Dermis blood vessel endothelial cell (primary cell): Measurements from ENCODE around the gene ARID3B. TPM values are rescaled to one million over a fixed set of nuclear protein-coding genes. Genes with fewer than 3 reads are reported as not detected.
"Not testable (repeated sequence)": the region's sequence is repeated elsewhere in the genome, so short reads cannot be mapped to it uniquely, and the experiment has no call there.

Experiments
- DNase-seq: peaks from one replicate; pipeline ENCODE4 v3.0.0; 2010
- total RNA-seq: library from RNA; depleted of rRNA; stranded (reverse); fragments of >200 nt; gene quantifications from 2 replicates; pipeline ENCODE4 v1.2.3, GENCODE V29; 2014

Gene ARID3B
- total RNA-seq, 1 donor from 2014 or later = 4.6 TPM

GRCh38 chr15:74573987-74574386 lies 33.0 kb downstream of the ARID3B start:
- DNase-seq = peak; percentile 83

DNA sequence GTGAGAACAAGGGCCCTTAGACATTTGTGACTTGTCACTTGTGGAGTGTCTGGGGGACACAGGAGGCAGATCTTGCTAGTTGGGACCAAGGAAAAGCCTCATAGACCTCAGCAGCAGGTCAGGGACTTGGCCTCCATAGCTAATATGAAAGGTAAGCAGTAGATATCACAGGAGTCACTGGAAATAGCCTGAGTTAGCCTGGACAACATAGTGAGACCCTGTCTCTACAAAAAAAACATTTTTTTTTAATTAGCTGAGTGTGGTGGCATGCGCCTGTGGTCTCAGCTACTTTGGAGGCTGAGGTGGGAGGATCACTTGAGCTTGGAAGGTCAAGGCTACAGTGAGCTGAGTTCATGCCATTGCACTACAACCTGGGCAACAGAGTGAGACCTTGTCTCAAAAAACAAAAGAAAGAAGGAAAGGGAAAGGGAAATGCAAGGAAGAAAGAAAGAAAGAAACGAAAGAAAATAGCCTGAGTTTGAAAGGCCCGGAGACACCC lies 37.5 kb downstream of the ARID3B start:
- DNase-seq = no peak

DNA sequence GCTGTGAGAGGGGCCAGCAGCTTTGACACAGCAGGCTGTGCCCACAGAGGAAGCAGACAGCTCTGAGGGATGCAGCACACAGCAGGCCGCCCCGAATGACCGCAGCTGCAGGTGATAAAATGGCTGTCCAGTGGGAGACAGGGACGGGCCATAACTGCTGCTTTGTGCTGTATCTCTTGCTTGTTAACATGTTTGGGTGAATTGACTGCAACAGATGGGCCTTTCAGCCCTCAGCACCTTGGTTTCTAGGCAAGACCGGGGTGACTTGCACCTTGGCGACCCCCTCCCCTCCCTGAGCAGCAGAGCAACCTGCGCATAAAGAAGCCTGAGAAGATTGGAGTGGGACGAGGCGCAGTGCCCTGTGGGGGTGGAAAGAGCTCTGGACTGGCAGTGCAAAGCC lies 38.0 kb downstream of the ARID3B start:
- no peak for DNase-seq

DNA sequence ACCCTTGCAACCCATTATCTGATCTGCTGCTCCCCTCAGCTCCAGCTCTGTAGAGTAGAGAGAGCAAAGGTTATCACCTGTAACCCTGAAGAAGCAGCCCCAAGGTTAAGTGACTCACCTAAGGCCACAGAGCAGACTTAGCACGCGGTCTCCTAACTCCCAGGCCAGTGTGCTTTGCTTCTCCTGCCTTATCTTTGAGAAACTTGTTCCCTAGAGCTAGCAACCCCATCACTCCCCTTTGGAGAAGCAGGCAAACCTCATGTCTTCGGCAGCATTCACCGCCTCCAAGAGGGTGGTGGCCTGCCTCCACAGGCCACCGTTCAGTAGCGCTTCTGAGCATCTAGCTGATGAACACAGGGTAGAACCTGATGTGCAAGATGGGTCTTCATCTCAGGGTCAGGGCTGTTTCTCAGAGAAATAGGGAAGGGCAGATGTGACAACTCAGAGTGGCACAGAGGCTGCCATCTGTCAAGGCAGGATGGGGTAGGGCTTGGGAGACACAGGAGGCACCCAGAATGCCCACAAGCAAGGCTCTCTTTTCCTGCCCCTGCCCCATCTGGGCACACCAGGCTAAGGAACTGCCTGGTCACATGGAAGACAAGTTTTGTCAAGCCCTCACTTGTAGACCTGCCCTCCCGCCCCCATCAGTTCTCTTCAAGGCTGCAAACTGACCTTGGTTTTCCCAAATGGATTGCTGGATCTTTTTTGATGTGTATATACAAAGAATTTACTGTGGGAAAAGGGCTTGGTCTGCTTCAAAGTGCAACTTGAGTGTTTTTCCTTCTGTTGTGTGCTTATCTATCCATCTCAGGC lies 39.7 kb downstream of the ARID3B start:
- DNase-seq = no peak

- DNase-seq = no peak
These were observed 43.2 kb downstream of the ARID3B start for GRCh38 chr15:74584204-74584603.

- no peak for DNase-seq
These were observed 43.8 kb downstream of the ARID3B start for GRCh38 chr15:74584779-74585178.

DNA sequence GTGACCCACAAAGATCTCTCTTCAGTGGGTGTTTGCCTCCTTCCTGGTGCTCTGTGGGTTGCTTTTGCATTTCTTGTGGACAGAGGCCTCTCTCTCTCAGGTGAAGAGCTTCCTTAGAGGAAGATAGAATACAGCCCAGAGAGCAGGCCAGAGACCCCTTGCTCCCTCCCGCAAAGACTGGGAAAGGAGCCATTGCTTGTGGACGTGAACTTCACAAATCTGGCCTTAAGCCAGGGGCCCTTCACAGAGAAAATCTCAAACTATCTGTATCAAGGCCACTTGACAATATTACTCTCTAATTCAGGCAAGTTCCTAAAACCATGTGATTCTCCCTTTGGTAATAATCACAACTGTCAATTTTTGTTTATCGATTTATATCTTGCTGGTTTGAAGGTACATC lies 44.2 kb downstream of the ARID3B start:
- DNase-seq = no peak

DNA sequence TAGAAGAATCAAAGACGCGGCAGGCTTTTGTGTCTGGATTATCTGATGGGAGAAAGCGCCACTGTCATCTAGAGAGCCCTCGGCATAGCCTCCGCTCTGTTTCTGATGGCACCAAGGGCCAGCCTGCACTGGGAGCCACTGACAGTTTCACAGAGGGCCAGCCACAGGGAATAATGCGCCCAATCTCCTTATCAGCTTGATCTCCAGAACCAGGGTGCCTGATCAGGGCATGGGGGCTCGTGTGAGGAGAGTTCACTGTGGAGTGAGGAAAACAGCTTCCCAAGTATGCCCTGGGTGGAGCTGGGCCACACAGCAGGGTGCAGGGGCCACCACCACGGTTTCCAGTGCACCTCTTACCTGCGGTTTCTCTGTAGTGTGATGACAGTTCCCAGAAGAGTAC lies 44.8 kb downstream of the ARID3B start:
- no peak for DNase-seq

- DNase-seq = peak; percentile 49
These were observed 48.8 kb downstream of the ARID3B start for GRCh38 chr15:74589826-74590225.

- no peak for DNase-seq
These were observed 51.2 kb downstream of the ARID3B start for GRCh38 chr15:74592222-74592621.

DNA sequence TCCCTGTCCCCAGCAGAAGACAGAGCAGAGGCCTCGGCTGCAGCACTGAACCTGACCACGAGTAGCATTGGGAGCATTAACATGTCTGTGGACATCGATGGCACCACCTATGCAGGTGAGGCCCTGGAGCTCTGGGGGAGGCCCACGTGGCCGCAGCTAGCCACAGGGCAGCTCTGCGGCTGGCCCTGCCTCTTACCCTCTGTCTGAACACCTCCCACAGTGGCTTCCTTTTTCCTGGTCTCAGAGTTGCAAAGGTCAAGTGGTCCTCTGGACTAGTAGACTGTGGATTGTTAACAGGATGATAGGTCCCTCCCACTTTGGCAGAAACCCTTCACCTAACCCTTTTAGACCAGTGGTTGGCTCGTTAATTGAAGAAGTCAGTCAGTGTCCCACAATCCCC lies 52.1 kb downstream of the ARID3B start:
- DNase-seq = no peak

DNA sequence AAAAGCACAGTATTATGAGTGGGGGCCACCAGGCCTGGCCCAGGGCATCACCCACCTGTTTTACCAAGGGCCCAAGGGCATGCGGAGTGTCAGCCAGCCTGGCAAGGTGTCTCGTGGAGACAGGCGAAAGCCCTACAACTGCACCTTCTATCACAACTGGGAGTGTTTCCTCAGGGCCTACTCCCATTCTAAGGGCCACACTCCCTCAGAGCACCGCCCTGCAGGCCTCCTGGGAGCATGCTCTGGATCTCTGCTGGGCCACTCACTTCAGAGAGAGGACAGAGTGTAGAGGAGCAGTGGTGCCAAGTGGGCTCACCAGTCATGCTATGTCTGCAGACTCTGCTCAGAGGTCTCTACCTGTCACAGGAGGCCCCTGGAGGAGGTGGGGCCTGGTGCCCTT lies 53.4 kb downstream of the ARID3B start:
- no peak for DNase-seq

DNA sequence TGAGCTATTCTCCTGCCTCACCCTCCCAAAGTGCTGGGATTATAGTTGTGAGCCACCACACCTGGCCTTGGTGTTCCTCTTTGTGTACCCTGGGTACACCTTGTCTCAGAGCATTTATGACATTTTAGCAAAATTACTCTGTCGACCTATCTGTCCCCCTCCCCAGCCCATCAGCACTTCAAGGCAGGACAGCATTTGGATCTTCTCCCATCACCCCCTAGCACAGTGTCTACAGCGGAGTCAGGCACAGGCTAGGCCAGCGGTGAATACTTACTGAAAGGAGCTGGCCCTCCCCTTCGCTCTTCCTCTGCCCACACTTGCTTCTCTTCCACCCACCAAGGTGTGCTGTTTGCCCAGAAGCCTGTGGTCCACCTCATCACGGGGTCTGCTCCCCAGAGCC lies 54.3 kb downstream of the ARID3B start:
- DNase-seq = no peak

DNA sequence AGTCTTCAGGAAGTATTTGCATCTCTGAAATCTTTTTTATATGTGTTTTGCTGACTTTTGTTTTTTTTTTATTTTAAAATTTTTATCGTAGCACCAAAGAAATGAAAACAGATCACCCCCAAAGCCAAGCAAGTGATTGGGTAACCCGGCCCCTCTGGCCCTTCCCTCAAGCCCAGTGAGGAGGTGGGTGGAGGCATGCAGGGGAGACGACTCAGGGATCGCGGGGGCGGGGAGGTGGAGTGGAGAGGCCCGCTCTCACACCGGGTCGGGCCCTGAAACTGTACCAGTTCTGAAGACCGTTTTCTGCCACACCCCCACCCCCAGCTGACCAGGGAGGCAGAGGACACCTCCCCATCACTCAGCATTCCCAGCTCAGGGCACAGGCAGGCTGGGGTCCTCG lies 55.7 kb downstream of the ARID3B start:
- DNase-seq = not testable (repeated sequence)

DNA sequence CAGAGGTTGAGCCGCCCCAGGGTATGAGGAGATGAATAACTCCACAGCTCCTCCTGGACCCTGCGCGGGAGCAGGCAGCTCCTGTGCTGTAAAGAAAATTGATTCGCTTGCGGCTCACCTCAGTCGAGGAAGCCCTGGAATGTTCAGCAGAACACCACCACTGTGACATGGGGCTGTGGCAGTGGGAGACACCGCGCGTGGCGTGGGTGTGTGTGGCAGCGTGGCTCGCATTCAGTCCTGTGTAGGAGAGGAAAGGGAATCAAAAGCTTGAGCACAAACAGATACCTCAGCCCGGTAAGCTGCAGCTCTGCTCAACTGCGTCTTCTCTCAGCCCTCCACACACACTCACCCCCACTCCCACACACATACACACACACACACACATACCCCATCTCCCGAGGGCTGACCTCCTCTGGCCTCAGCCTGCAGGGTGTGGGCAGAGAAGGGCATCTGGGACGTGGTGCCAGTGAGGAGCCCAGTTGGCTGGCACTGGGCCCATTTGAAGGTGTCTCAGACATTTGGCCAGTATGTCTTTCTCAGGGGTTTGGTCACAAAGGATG lies 56.2 kb downstream of the ARID3B start:
- DNase-seq = not testable (repeated sequence)

- DNase-seq = peak; percentile 94
These were observed 57.3 kb downstream of the ARID3B start for GRCh38 chr15:74598126-74598842.

GRCh38 chr15:74599156-74599555 lies 58.1 kb downstream of the ARID3B start:
- DNase-seq = no peak

DNA sequence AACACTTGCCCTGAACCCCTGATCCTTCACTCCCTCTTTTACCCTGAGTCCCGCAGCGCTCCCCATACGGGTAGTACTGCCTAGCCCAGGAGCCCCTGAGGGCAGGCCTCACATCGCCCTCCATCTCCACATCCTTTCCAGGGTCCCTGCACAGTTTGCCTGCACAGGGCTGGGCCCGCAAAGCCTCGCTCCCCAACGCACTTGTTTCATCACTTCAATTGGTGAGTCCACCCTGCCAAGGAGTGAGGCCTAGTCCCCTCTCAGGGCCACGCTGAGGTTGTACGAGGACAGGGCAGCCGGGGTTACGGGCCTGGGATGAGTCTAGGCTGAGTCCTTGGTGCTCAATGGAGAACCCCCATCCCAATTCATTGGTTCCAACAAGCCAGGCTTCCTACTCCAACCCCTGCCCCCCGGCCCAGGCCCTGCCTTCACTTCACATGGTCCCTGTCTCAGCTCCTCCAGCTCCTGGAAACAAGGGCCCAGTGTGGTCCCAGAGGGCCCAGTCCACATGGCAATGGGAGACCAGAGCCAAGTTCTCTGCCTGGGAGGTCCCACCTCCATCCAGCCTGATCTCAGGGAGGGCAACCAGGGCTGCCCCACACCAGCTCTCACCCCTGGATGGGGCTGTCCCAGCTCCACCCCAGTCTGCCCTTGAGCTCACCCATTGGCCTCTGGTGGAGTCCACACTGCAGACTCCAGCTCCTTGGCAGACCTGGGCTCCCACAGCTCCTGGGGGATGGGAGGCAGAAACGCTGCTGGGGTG lies 62.2 kb downstream of the ARID3B start:
- DNase-seq = no peak

- no peak for DNase-seq
These were observed 63.0 kb downstream of the ARID3B start for GRCh38 chr15:74603789-74604705.

- DNase-seq = peak; percentile 30
These were observed 64.2 kb downstream of the ARID3B start for GRCh38 chr15:74604983-74605794.

GRCh38 chr15:74605795-74606150 lies 64.8 kb downstream of the ARID3B start:
- DNase-seq = no peak
